MM.1S (cell line): ENCODE results near the gene GALNT8.

Experiments used
- CTCF ChIP-seq: fragments of 300-600 bp; sonication (generic); IDR thresholded peaks from 2 replicates; pipeline ENCODE4 v1.5.1; 2016; ENCODE audit warnings: antibody characterized with exemption, low read length, mixed read lengths
- EZH2 ChIP-seq: fragments of 300-600 bp; sonication (generic); optimal IDR thresholded peaks from 2 replicates; pipeline ENCODE3; 2017; ENCODE audit warnings: low read depth, mild to moderate bottlenecking, antibody characterized with exemption, low read length, mixed read lengths

GRCh38 chr12:4809013-4809448 is 88.8 kb downstream of the GALNT8 start:
- TF ChIP-seq CTCF (no peak), EZH2 (no peak)
